Astrocyte of the hippocampus (primary cell): ENCODE data around the gene SEPTIN8.
"Not testable (repeated sequence)": the region's sequence is repeated elsewhere in the genome, so short reads cannot be mapped to it uniquely, and the experiment has no call there.

Source experiments
- DNase-seq: peaks from one replicate; pipeline ENCODE4 v3.0.0; 2011; ENCODE audit warnings: low read depth, low spot score

SEPTIN8 gene

GRCh38 chr5:132812781-132813598, 36.0 kb upstream of the SEPTIN8 start, which contains the start of gene SOWAHA:
Gene SOWAHA (plus strand): TSS chr5:132813302. CDS start chr5:132813622, 320 bp downstream.
- DNase-seq = no peak

GRCh38 chr5:132812123-132812765, 35.2 kb upstream of the SEPTIN8 start:
- DNase-seq = no peak

DNA sequence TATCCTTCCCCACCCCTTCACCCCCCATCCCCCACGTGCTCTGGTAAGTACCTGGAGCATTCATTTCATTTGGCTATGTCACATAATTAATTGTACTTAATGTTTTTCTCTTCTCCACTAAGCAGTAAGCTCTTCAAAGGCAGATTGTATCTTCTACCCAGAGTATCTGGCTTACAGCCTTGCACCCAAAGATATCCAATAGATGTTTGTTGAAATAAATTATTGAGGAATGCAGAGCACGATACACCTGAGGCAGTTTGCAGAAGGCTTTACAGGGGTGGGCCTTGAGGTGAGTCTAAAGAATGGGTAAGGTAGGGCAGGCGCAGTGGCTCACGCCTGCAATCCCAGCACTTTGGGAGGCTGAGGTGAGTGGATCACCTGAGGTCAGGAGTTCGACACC, 33.6 kb upstream of the SEPTIN8 start:
- no peak for DNase-seq

GRCh38 chr5:132808866-132809265, 31.8 kb upstream of the SEPTIN8 start:
- DNase-seq = no peak

- no peak for DNase-seq
These were observed 31.4 kb upstream of the SEPTIN8 start for GRCh38 chr5:132808448-132808847.

DNA sequence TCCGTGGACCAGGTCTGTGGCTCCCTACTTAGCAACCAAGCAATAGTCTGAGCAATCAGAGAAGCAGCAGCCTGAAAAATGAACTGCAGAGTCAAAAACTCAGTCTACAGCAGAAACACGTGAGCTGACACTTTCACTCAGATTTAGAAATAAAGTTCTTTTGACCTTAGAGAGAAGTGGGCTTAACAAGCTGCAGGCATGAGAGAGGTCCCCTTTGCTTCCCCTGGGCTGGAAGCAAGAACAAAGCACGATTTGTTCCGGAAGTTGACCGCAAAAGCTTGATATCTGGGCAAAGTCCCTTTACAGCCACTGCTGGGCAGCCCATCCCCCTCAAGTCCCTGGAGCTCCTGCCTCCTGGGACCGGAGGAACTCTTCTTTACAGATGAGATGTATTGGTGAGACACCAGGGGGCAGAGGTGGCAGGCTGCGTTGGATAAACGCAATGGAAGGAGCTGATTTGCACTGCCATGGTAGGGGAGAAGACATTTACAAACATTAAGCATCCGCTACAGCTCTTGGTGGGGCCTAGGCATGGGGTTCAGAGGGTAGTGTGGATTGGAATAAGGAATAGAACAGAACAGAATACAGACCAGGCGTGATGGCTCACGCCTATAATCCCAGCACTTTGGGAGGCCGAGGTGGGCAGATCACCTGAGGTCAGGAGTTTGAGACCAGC, 30.3 kb upstream of the SEPTIN8 start:
- DNase-seq = peak; percentile 48

DNA sequence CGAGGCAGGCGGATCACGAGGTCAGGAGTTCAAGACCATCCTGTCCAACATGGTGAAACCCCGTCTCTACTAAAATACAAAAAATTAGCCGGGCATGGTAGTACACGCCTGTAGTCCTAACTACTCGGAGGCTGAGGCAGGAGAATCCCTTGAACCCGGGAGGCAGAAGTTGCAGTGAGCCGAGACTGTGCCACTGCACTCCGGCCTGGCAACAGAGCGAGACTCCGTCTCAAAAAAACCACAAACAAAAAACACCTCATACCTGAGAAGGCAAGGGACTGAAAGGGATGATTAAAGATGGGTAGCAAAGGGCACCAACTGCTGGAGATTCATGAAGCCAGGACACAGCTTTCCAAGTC, 29.7 kb upstream of the SEPTIN8 start:
- DNase-seq = not testable (repeated sequence)

- not testable (repeated sequence) for DNase-seq
These were observed 28.8 kb upstream of the SEPTIN8 start for GRCh38 chr5:132805872-132806271.

- DNase-seq = not testable (repeated sequence)
These were observed 27.2 kb upstream of the SEPTIN8 start for GRCh38 chr5:132804219-132804618.

GRCh38 chr5:132802685-132803066, 25.6 kb upstream of the SEPTIN8 start:
- DNase-seq = not testable (repeated sequence)

DNA sequence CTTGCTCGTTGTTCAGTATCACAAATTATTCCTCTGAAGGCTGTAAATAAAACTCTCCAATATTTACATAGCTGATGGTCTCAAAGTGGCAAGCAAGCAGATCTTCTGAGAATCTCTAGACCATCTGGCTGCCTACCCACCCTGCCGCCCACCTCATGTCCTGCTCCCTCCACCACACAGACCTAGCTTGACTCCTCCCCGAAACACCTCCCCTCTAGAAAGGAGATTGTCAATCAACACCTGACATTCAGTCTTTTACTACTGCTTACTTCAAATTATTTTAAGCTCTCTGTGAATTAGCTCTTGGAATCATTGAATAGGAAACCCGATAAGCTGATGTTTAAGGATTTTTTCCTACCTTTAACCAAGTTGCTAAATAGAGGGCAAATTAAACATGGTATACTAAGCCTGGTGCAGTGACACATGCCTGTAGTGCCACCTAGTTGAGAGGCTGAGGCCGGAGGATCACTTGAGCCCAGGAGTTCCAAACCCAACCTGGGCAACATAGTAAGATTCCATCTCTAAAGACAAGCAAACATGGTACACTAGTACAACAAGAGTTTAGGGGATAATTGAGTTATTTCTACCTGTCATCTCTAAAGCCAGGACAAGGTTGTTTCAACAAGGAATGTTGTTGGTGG, 25.1 kb upstream of the SEPTIN8 start:
- DNase-seq = no peak

DNA sequence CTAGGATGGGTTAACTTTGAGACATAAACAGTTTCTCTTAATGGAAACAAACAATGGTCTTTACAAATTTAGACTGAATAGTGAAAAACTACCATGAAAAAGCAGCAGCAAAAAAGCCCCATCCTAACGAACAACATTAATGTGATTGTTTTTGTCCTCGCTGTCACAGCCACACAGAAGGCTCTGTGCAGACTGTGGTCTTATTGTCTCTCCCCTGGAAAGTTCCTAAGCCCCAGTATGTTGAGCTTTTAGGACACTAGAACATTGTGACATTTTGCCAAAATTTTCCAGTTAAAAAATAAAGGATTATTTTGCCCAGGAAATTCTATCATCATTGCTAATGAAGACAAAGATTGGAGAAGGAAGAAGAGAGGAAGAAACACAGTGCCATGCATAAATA, 23.5 kb upstream of the SEPTIN8 start:
- no peak for DNase-seq

GRCh38 chr5:132799392-132799791, 22.4 kb upstream of the SEPTIN8 start:
- DNase-seq = no peak

DNA sequence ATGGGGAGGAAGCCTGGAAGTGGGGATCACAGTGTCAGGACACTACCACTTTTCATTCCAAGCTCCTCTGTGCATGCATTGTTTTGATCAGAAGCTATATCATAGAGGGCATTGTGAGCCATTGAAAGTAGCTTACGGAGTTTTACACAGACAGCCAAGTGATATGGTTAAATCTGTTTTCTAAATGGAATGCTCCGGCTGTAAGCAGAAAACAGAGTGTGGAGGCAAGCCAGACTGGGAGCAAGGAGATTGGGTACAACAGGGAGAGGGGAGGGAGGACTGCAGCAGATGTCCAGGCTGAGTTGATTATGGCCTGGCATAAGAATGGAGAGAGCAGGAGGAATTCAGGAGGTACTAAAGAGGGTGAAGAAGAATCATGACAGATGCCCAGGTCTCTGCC, 20.6 kb upstream of the SEPTIN8 start:
- DNase-seq = no peak

DNA sequence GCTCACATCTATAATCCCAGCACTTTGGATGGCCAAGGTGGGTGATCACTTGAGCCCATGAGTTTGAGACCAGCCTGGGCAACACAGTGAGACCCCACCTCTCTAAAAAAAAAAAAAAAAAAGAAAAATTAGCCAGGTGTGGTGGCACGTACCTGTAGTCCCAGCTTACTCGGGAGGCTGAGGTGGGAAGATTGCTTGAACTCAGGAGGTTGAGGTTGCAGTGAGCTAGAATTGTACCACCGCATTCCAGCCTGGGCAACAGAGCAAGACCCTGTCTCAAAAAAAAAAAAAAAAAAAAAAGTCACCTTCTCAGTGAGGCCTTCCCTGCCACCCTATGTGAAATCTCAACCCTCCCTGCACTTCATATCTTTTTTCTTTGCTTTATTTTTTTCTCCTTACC, 14.0 kb upstream of the SEPTIN8 start:
- no peak for DNase-seq

GRCh38 chr5:132790201-132790865, 13.3 kb upstream of the SEPTIN8 start:
- no peak for DNase-seq

- DNase-seq = no peak
These were observed 12.2 kb upstream of the SEPTIN8 start for GRCh38 chr5:132788990-132789886.

DNA sequence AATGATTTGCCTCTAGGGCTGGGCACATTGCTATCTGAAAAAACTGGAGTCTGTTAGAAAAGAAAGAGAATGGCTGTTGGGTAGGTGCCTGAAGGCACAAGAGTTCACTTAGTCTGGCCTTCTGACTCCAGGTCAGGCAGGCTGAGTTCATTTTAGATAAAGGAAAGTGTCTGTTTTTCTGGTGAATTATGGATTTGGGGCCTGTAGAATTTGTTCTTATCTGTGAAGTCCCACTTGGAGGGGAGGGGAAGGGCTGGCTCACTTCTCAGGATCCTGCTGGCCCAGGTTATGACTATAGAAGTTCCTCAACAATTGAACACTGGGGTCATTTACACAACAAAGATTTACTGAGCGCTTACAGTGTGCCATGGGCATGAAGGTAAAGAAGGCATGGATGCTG, 11.5 kb upstream of the SEPTIN8 start:
- no peak for DNase-seq

DNA sequence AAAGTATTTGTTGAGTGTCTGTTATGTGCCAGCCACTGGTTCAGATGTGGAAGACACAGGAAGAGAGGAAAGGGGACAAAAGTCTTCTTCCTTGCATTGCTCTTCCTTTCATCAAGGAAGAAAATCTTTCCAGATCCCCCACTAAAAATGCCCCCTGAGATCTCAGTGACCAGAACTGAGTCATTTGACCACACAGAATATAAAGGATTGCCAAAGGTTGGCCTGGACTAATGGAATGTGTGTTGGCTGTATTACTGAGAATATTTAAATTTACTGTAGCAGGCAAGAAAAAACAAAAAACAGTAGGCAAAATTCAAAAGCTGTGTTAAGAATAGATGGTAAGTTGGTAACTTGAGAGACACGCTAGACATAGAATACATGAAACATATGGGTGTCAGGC, 10.0 kb upstream of the SEPTIN8 start:
- DNase-seq = peak; percentile 83

- no peak for DNase-seq
These were observed 8.8 kb upstream of the SEPTIN8 start for GRCh38 chr5:132785864-132786263.

DNA sequence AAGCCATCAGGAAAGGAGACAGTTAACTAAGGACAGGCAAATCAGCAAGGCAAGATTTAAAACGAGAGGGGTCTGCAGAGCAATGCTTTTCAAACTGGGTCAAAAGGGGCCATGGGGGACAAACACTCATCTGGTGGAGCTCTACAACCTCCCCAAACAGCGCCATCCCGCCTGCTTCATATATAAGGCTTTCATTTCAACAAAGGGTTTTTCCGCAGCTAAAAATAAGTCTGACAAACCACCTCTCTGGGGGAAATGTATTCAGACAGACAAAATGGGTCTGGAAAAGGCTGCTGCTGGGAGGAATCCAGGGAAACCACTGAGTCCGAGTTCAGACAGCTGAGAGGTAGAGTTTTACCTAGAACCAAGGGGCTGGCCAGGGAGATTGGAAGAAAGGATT, 8.3 kb upstream of the SEPTIN8 start:
- peak; percentile 46 for DNase-seq
